Neuronal stem cell (in vitro differentiated cells): ENCODE data around the gene SULT1A4.
"Not testable (repeated sequence)": the region's sequence is repeated elsewhere in the genome, so short reads cannot be mapped to it uniquely, and the experiment has no call there.

Experiments used
- DNase-seq: peaks from one replicate; pipeline ENCODE4 v3.0.0-alpha.2; 2013; ENCODE audit warnings: low spot score
- H2AFZ ChIP-seq: one replicate; pipeline ENCODE4 v1.6.1; 2013; ENCODE audit warnings: mild to moderate bottlenecking, low read length, inconsistent platforms
- H2AK5ac ChIP-seq: 2 replicates; pipeline ENCODE4 v1.6.1; 2013; ENCODE audit warnings: low read depth, mild to moderate bottlenecking, inconsistent platforms, low read length, moderate library complexity, mixed read lengths
- H2BK120ac ChIP-seq: 2 replicates; pipeline ENCODE4 v1.6.1; 2013; ENCODE audit warnings: low read depth, mild to moderate bottlenecking, inconsistent platforms, low read length, moderate library complexity, mixed read lengths
- H2BK12ac ChIP-seq: one replicate; pipeline ENCODE4 v1.6.1; 2013; ENCODE audit warnings: low read length, inconsistent platforms
- H2BK15ac ChIP-seq: 2 replicates; pipeline ENCODE4 v1.6.1; 2013; ENCODE audit warnings: mild to moderate bottlenecking, low read length, inconsistent platforms, mixed read lengths
- H2BK5ac ChIP-seq: one replicate; pipeline ENCODE4 v1.6.1; 2013; ENCODE audit warnings: inconsistent platforms, mild to moderate bottlenecking, low read length, moderate library complexity
- H3K14ac ChIP-seq: one replicate; pipeline ENCODE4 v1.6.1; 2013; ENCODE audit warnings: low read length, inconsistent platforms
- H3K18ac ChIP-seq: 2 replicates; pipeline ENCODE4 v1.6.1; 2013; ENCODE audit warnings: low read length, inconsistent platforms
- H3K23ac ChIP-seq: 2 replicates; pipeline ENCODE4 v1.6.1; 2013; ENCODE audit warnings: low read depth, mild to moderate bottlenecking, mixed read lengths, low read length, inconsistent platforms; ENCODE audit not compliant: poor library complexity
- H3K27ac ChIP-seq: replicated peaks from 3 replicates; pipeline ENCODE4 v1.5.1; 2013; ENCODE audit warnings: low read length, inconsistent platforms
- H3K27me3 ChIP-seq, 3 experiments: 2 replicates each; pipeline ENCODE4 v1.6.1; 2013; ENCODE audit warnings: low read length in 3 of 3, mild to moderate bottlenecking in 2 of 3, inconsistent platforms in 1 of 3, low read depth in 1 of 3, mixed read lengths in 1 of 3, moderate library complexity in 1 of 3; ENCODE audit not compliant: control insufficient read depth in 3 of 3, insufficient read depth in 3 of 3
- H3K36me3 ChIP-seq, 2 donors: replicated peaks in 1 of 2; 2 replicates each; pipeline ENCODE4 v1.6.1; 2013; ENCODE audit warnings: low read length in 2 of 2; ENCODE audit not compliant: control insufficient read depth in 2 of 2, insufficient read depth in 2 of 2
- H3K4ac ChIP-seq: 2 replicates; pipeline ENCODE4 v1.6.1; 2013; ENCODE audit warnings: inconsistent platforms, mild to moderate bottlenecking, low read length, moderate library complexity
- H3K4me1 ChIP-seq, 2 donors: 1 replicate in 1 of 2; 2 replicates in 1 of 2; pipeline ENCODE4 v1.6.1; 2013; ENCODE audit warnings: low read length in 2 of 2, low read depth in 1 of 2; ENCODE audit not compliant: control insufficient read depth in 2 of 2, insufficient read depth in 1 of 2
- H3K4me2 ChIP-seq: one replicate; pipeline ENCODE4 v1.6.1; 2013; ENCODE audit warnings: mild to moderate bottlenecking, low read length, inconsistent platforms; ENCODE audit not compliant: insufficient read depth, poor library complexity, severe bottlenecking
- H3K4me3 ChIP-seq, 2 donors: 2 replicates each; pipeline ENCODE4 v1.5.1; 2013; ENCODE audit warnings: low read length in 2 of 2, mild to moderate bottlenecking in 2 of 2, inconsistent platforms in 1 of 2, moderate library complexity in 1 of 2
- H3K79me1 ChIP-seq: one replicate; pipeline ENCODE4 v1.6.1; 2013; ENCODE audit warnings: low read depth, mild to moderate bottlenecking, inconsistent platforms, low read length, moderate library complexity
- H3K9ac ChIP-seq: one replicate; pipeline ENCODE4 v1.6.1; 2013; ENCODE audit warnings: mild to moderate bottlenecking, low read depth, low read length, inconsistent platforms; ENCODE audit not compliant: poor library complexity
- H3K9me3 ChIP-seq, 2 donors: replicated peaks in 1 of 2; 2 replicates each; pipeline versions ENCODE3 to v1.6.1; 2013; ENCODE audit warnings: low read length in 2 of 2, mild to moderate bottlenecking in 2 of 2, inconsistent platforms in 1 of 2, low read depth in 1 of 2, mixed read lengths in 1 of 2, moderate library complexity in 1 of 2; ENCODE audit not compliant: control insufficient read depth in 2 of 2, insufficient read depth in 1 of 2
- H4K8ac ChIP-seq: one replicate; pipeline ENCODE4 v1.6.1; 2013; ENCODE audit warnings: low read depth, mild to moderate bottlenecking, inconsistent platforms, low read length, moderate library complexity
- H4K91ac ChIP-seq: one replicate; pipeline ENCODE4 v1.6.1; 2013; ENCODE audit warnings: low read length, low read depth, mild to moderate bottlenecking, inconsistent platforms; ENCODE audit not compliant: poor library complexity
- WGBS, 2 donors: extraction: QIAGEN DNeasy Blood & Tissue Kit; methylation state at CpG; one replicate each; pipeline ENCODE4 v1.1.7; 2013; ENCODE audit warnings: missing lambda C conversion rate in 2 of 2, mixed read lengths in 1 of 2; ENCODE audit not compliant: insufficient read length in 2 of 2, insufficient replicate concordance in 1 of 2; ENCODE audit errors: extremely low coverage in 2 of 2; 5-methylcytosine and 5-hydroxymethylcytosine counted together

SULT1A4 gene

GRCh38 chr16:29454269-29454668, 5.4 kb upstream of the SULT1A4 start, which contains the start of the genes BOLA2 and SLX1B:
TSS of gene BOLA2 (minus strand) at chr16:29454351. CDS start at chr16:29454253, 98 bp downstream.
TSS of gene SLX1B (plus strand) at chr16:29454533.
- not testable (repeated sequence) for H3K27ac ChIP-seq, H3K27me3 ChIP-seq, H2BK15ac ChIP-seq, H3K79me1 ChIP-seq, H2BK120ac ChIP-seq, H3K18ac ChIP-seq, H4K8ac ChIP-seq, DNase-seq, H3K4ac ChIP-seq, H3K23ac ChIP-seq, H3K36me3 ChIP-seq, H3K4me1 ChIP-seq, H2BK5ac ChIP-seq, H3K14ac ChIP-seq, H3K9ac ChIP-seq, H2AFZ ChIP-seq, H2AK5ac ChIP-seq, H4K91ac ChIP-seq, H3K9me3 ChIP-seq, H2BK12ac ChIP-seq, H3K4me2 ChIP-seq, H3K4me3 ChIP-seq
- no CpG with 5 or more reads among the region's 33 CpGs for WGBS, 2 donors

- WGBS, 2 donors = no CpG with 5 or more reads among the region's 29 CpGs
- H3K36me3 ChIP-seq = not testable (repeated sequence)
These were observed 4.9 kb upstream of the SULT1A4 start for GRCh38 chr16:29454828-29455227.

DNA sequence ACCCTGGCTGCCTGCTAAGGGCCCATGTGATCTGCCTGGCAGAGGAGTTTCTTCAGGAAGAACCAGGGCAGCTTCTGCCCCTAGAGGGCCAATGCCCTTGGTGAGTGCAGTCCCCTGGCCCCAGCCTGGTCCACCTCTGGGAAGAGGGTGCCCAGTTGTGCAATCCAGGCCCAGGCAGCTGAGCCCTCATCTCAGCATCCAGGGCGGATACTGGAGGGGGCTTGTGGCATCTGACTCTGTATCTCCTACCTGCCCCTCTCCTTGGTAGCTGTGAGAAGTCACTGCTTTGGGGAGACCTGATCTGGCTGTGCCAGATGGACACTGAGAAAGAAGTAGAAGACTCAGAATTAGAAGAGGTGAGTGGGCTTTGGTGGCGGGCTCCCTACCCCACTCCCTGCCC, 2.1 kb upstream of the SULT1A4 start:
- not testable (repeated sequence) for H3K36me3 ChIP-seq, H3K9ac ChIP-seq, DNase-seq, H3K4ac ChIP-seq, H2AFZ ChIP-seq, H4K91ac ChIP-seq, H3K4me2 ChIP-seq, H2AK5ac ChIP-seq, H2BK12ac ChIP-seq, H3K27me3 ChIP-seq, H4K8ac ChIP-seq, H3K27ac ChIP-seq, H3K4me1 ChIP-seq, H2BK15ac ChIP-seq, H3K4me3 ChIP-seq, H3K9me3 ChIP-seq, H3K79me1 ChIP-seq, H3K18ac ChIP-seq, H2BK120ac ChIP-seq, H3K23ac ChIP-seq, H3K14ac ChIP-seq, H2BK5ac ChIP-seq
- no CpG with 5 or more reads among the region's 2 CpGs for WGBS, 2 donors

More at GRCh38 chr16:29454828-29455227, 4.9 kb upstream of the SULT1A4 start:
- not testable (repeated sequence) for H3K4me1 ChIP-seq, H3K18ac ChIP-seq, H4K91ac ChIP-seq, H2BK15ac ChIP-seq, H2AK5ac ChIP-seq, H2BK120ac ChIP-seq, H3K9me3 ChIP-seq, H3K79me1 ChIP-seq, H3K4ac ChIP-seq, H3K4me3 ChIP-seq, DNase-seq, H3K27ac ChIP-seq, H2AFZ ChIP-seq, H3K14ac ChIP-seq, H3K27me3 ChIP-seq, H2BK12ac ChIP-seq, H3K4me2 ChIP-seq, H3K9ac ChIP-seq, H4K8ac ChIP-seq, H3K23ac ChIP-seq, H2BK5ac ChIP-seq

DNA sequence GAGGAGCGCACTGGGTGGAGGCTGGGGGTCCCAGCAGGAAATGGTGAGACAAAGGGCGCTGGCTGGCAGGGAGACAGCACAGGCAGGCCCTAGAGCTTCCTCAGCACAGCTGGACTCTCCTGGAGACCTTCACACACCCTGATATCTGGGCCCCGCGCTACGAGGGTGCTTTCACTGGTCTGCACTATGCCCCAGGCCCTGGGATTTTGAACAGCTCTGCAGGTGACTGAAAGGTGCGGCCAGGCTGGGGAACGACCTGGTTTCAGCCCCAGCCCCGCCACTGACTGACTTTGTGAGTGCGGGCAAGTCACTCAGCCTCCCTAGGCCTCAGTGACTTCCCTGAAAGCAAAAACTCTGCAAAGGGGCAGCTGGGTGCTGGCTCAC, 926 bp downstream of the SULT1A4 start:
- not testable (repeated sequence) for H4K8ac ChIP-seq, H2AFZ ChIP-seq, H3K4ac ChIP-seq, H3K79me1 ChIP-seq, H4K91ac ChIP-seq, H3K27me3 ChIP-seq, H3K4me1 ChIP-seq, DNase-seq, H3K27ac ChIP-seq, H2AK5ac ChIP-seq, H2BK5ac ChIP-seq, H3K18ac ChIP-seq, H3K23ac ChIP-seq, H3K9ac ChIP-seq, H3K9me3 ChIP-seq, H3K4me2 ChIP-seq, H2BK12ac ChIP-seq, H3K14ac ChIP-seq, H3K36me3 ChIP-seq, H2BK15ac ChIP-seq, H3K4me3 ChIP-seq, H2BK120ac ChIP-seq
- no CpG with 5 or more reads among the region's 9 CpGs for WGBS, 2 donors
